ENCODE results near the gene RAP1B. TPM values are rescaled to one million over a fixed set of nuclear protein-coding genes. Genes with fewer than 3 reads are reported as not detected.

RAP1B gene
- total RNA-seq, 1 donor from 2014 or later = 252 TPM

- H3K4me1 ChIP-seq = peaks cover 17% of the 10 kb centered on the region
- H3K79me2 ChIP-seq (ENCODE audit: low read depth) = peaks cover 100% of the 10 kb centered on the region
- Mint-ChIP-seq H3K27me3 (ENCODE audit: insufficient read depth, low read depth) (no peaks in the 10 kb centered on the region), H3K27ac (no peak overlapping the region), H3K9me3 (peaks cover 26% of the 10 kb centered on the region), H3K4me3 (no peak overlapping the region), H3K4me1 (no peaks in the 10 kb centered on the region), H3K36me3 (peaks cover 52% of the 10 kb centered on the region)
- no peak overlapping the region for H3K9ac ChIP-seq
- DNase-seq (ENCODE audit: low spot score) = no peak
- H3F3A ChIP-seq (ENCODE audit: low read depth) = peaks cover 28% of the 10 kb centered on the region
- no peaks in the 10 kb centered on the region for H3K9me3 ChIP-seq (ENCODE audit: low read depth)
- peaks cover 43% of the 10 kb centered on the region for H4K20me1 ChIP-seq (ENCODE audit: low read depth)
- H3K27ac ChIP-seq = peak overlapping the region; percentile 42
- no peak overlapping the region for H2AFZ ChIP-seq (replicated peaks)
- H3K27me3 ChIP-seq = no peaks in the 10 kb centered on the region
- peaks cover 8% of the 10 kb centered on the region for H3K36me3 ChIP-seq
- peak overlapping the region; percentile 14 for H3K4me2 ChIP-seq
- no peak overlapping the region for H3K4me3 ChIP-seq
- no peak for TF ChIP-seq EZH2 (IDR thresholded peaks at IDR 0.05)
- TF ChIP-seq EZH2phosphoT487 (IDR thresholded peaks at IDR 0.05) = no peak
- TF ChIP-seq, protein P1, sequence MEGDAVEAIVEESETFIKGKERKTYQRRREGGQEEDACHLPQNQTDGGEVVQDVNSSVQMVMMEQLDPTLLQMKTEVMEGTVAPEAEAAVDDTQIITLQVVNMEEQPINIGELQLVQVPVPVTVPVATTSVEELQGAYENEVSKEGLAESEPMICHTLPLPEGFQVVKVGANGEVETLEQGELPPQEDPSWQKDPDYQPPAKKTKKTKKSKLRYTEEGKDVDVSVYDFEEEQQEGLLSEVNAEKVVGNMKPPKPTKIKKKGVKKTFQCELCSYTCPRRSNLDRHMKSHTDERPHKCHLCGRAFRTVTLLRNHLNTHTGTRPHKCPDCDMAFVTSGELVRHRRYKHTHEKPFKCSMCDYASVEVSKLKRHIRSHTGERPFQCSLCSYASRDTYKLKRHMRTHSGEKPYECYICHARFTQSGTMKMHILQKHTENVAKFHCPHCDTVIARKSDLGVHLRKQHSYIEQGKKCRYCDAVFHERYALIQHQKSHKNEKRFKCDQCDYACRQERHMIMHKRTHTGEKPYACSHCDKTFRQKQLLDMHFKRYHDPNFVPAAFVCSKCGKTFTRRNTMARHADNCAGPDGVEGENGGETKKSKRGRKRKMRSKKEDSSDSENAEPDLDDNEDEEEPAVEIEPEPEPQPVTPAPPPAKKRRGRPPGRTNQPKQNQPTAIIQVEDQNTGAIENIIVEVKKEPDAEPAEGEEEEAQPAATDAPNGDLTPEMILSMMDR (IDR thresholded peaks at IDR 0.05) = no peak
These were observed 10.9 kb downstream of the RAP1B start for GRCh38 chr12:68621472-68622081.

GRCh38 chr12:68622250-68622649, 11.6 kb downstream of the RAP1B start:
- Histone ChIP-seq H3K4me1 (peaks cover 17% of the 10 kb centered on the region), H3K27ac (no peak overlapping the region), H3K4me2 (no peak overlapping the region), H3K36me3 (peaks cover 8% of the 10 kb centered on the region), H2AFZ (replicated peaks) (no peak overlapping the region), H3K9ac (no peak overlapping the region), H3K9me3 (ENCODE audit: low read depth) (no peaks in the 10 kb centered on the region), H3K79me2 (ENCODE audit: low read depth) (peaks cover 100% of the 10 kb centered on the region), H4K20me1 (ENCODE audit: low read depth) (peaks cover 40% of the 10 kb centered on the region), H3K4me3 (no peak overlapping the region), H3F3A (ENCODE audit: low read depth) (peaks cover 28% of the 10 kb centered on the region), H3K27me3 (no peaks in the 10 kb centered on the region)
- DNase-seq (ENCODE audit: low spot score) = no peak
- Mint-ChIP-seq H3K4me1 (no peaks in the 10 kb centered on the region), H3K27me3 (ENCODE audit: insufficient read depth, low read depth) (no peaks in the 10 kb centered on the region), H3K36me3 (peaks cover 57% of the 10 kb centered on the region), H3K4me3 (no peak overlapping the region), H3K27ac (no peak overlapping the region), H3K9me3 (peaks cover 33% of the 10 kb centered on the region)
- TF ChIP-seq, protein P1 (IDR thresholded peaks at IDR 0.05) = no peak
- no peak for TF ChIP-seq EZH2 (IDR thresholded peaks at IDR 0.05)
- TF ChIP-seq EZH2phosphoT487 (IDR thresholded peaks at IDR 0.05) = no peak

- Mint-ChIP-seq H3K27me3 (ENCODE audit: insufficient read depth, low read depth) (no peaks in the 10 kb centered on the region), H3K9me3 (peaks cover 38% of the 10 kb centered on the region), H3K27ac (no peak overlapping the region), H3K4me1 (no peaks in the 10 kb centered on the region), H3K4me3 (no peak overlapping the region), H3K36me3 (peaks cover 61% of the 10 kb centered on the region)
- H3K4me3 ChIP-seq = no peak overlapping the region
- TF ChIP-seq EZH2phosphoT487 (IDR thresholded peaks at IDR 0.05) (no peak), EZH2 (IDR thresholded peaks at IDR 0.05) (no peak)
- TF ChIP-seq, protein P1 (IDR thresholded peaks at IDR 0.05) = no peak
- no peak overlapping the region for H3K4me2 ChIP-seq
- no peak overlapping the region for H3K27ac ChIP-seq
- DNase-seq (ENCODE audit: low spot score) = no peak
- no peak overlapping the region for H3K9ac ChIP-seq
- H3K9me3 ChIP-seq (ENCODE audit: low read depth) = no peaks in the 10 kb centered on the region
- H4K20me1 ChIP-seq (ENCODE audit: low read depth) = peaks cover 36% of the 10 kb centered on the region
- peaks cover 17% of the 10 kb centered on the region for H3K4me1 ChIP-seq
- no peaks in the 10 kb centered on the region for H3K27me3 ChIP-seq
- no peak overlapping the region for H2AFZ ChIP-seq (replicated peaks)
- peaks cover 100% of the 10 kb centered on the region for H3K79me2 ChIP-seq (ENCODE audit: low read depth)
- peaks cover 28% of the 10 kb centered on the region for H3F3A ChIP-seq (ENCODE audit: low read depth)
- peaks cover 8% of the 10 kb centered on the region for H3K36me3 ChIP-seq
These were observed 12.4 kb downstream of the RAP1B start for GRCh38 chr12:68623059-68623458.
